Muscle of arm (tissue), 12 donors: ENCODE measurements around the gene VSIR. TPM values are rescaled to one million over a fixed set of nuclear protein-coding genes. Genes with fewer than 3 reads are reported as not detected.

Experiments
- DNase-seq: peaks from one replicate; pipeline ENCODE4 v3.0.0-alpha.2; 2013
- polyA plus RNA-seq, 12 donors: library from polyadenylated mRNA; unstranded; fragments of 120-200 nt; gene quantifications; one replicate each; pipeline ENCODE4 v1.2.1, GENCODE V29; 2013; ENCODE audit not compliant: insufficient read length in 12 of 12

The VSIR gene
- polyA plus RNA-seq, 12 donors = 26.2 to 57.2 (median 29.6) TPM; not detected in 1

DNA sequence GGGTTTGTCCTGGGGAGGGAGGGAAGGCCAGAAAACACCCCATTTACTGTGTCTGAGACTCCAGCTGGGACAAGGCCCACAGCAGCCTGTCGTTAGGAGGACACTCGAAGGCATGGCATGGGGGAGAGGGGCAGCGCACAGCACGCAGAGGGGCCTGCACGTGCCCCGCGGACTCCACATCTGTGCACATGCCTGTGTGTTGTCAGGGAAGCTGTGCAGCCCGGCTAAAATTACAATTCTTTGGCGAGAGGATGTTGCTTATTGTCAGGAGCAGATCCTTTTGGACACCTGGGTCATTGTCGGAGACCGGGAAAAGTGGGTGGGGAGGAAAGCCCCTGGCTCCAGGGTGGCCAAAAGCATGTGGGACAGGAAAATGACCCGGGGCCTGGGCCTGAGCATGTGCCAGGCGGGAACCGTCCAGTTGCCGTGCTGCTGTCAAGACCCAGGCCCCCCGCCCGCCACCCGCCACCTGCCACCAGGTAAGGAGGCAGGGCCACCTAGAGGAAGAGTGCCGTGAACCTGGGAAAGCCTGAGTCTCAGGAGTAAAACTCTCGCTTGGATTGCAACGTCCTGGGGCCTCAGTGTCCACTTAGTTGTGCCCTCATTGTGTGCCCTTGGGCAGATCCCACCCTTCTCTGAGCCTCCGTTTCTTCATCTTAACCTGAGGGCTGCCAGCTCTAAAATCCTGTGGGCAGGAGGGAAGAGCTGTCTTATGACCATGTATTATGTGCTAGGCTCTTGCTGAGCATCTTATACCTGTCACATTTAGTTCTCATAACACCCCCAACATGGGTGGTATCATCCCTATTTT, 7.2 kb downstream of the VSIR start:
- DNase-seq = no peak

DNA sequence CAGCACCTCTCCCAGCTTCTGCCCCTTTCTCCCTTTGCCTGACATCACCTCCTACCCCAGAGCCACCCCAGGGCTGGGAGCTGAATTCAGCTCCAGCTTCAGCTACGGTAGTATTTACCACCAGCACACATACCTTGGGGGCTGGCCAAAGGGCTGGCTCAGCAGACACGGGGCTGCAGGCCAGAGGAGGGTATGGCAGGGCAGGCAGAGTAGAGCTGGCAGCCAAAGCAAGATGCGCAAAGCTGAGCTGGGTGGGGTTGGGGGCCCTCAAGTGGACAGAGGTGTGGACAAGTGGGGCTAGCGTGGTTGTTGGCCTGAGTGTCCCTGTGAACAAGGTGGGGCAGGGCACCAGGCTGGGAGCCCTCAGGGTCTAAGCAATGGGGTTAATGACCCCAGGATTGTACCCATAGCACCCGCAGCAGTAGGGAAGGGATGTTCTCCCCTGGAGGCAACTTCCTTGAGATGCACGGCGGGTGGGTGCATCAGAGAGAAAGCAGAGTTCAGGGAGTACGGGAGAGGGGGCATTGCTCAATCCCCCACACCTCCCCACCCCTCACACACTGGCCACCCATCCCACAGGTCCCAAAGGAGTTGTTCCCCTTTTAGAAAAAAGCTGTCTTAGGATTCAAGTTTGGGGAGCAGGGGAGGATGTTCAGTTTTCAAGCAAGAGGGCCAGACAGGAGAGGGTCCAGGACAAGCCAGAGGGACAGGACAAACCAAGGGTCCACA, 8.0 kb downstream of the VSIR start:
- DNase-seq = no peak

DNA sequence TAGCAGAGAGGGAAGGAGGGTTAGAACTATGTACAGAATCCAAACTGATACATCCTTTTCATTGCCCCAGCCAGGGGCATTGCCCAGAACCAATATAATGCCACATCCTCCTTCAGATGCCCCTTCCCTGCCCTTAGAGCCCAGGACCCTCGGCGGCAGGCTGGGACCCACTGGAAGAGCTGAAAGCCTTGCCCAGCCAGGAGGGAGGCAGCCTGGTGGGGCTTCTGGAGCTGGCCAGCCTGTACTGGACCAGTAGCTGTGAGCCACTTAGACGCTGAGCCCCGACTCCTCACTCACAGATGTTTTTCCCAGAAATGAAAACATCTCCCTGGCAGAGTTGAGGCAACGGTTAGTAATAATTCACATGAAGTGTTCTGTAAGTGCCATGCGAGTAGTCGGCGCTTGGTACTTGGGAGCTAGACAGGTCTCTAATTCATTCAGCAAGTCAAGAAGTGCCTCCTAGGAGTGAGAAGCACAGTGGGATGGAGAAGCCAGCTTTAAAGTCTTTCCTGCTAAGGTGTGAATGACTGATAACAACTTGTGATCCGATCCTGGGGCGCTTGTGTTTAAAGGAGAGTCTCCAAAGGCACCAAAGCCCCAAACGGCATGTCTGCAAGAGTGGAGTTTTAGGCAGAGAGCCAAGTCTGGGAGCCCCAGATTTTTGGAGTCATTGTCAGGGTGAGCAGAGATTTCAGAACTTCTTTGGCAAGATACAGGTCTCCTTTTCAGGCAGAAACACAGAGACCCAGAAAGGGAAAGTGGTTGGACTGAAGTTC, 9.8 kb downstream of the VSIR start:
- no peak for DNase-seq

DNA sequence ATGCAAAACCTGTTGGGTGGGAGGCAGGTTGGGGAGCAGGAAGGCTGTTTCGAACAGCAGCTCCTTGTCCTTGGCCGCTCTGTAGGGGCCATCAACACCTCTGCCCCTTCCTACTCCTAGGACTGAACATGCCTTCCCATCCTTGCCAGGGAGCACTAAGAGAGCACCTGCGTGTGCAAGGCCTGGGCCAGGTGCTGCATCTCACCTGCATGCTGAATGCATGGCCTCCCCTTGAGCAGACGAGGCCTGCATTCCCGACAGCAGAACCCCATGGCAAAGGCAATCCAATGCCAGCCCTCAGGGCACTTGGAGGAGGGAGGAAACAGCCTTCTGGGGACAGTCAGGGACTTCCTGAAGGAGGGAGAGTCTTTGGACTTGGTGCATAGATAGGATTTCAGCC, 11.0 kb downstream of the VSIR start:
- no peak for DNase-seq

DNA sequence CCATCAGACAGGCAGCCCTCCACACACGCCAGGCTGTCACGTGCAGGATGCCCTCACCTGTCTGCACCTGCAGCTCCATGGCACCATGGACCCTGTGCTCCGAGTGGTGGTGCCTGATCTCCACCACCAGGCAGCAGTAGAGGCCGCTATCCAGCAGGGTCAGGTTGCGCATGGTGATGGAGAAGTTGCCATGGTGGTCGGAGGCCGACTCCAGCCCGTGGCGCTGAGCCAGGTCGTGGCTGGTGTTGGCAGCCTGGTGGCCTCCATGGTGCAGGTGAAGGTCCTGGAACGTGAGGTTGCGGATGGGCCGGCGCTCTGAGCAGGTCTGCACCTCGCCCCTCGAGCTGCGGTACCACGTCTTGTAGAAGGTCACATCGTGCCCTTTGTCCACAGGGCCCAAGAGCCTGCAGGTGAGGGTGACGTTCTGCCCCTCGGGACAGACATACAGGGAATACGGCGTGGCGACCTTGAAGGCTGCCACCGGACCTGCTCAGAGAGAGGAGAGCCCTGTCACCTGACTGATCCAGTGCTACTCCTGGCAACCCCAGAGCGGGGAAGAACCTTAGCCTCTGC, 11.7 kb downstream of the VSIR start:
- DNase-seq = no peak

DNA sequence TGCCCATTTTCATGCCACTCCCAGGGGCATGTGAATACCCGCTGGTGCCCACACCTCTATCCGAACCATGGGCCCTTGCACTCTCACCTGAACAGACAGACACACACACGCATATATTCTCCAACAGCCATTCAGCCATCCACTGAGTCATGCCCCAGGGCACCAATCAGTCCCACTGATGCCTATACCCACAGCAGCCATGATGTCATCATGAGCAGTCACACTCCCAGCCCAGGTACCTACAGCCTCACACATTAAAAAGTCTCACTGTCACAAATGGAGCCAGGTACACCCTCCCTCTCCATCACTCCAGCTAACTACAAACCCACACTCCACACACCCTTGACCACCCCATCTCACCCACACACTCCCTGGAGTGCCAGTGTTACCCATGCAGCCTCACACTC, 12.2 kb downstream of the VSIR start:
- no peak for DNase-seq

DNA sequence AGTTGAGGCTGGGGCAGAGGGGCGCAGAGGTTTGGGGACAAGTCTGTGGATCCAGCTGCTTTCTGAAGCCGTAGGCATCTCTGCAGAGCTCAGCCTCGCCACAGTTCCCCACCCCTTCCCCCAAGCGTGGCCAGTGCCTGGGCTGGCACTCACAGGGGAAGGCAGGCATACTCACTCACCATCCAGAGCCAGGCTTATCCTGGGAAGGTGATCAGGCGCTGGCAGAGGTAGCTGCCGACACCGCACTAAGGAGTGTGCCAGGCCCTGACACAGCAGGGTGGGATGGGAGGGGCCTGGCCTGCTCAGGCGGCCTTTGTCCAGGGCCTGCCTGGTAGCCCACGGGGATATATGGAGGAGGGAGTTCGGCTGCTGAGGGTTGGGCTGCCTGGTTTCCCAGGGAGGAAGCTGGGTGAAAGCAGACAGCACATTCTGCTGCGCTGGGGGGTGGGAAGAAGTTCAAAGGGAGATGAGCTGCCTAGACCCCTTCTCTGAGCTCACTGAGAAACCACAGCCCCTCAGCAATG, 15.9 kb downstream of the VSIR start:
- DNase-seq = no peak

DNA sequence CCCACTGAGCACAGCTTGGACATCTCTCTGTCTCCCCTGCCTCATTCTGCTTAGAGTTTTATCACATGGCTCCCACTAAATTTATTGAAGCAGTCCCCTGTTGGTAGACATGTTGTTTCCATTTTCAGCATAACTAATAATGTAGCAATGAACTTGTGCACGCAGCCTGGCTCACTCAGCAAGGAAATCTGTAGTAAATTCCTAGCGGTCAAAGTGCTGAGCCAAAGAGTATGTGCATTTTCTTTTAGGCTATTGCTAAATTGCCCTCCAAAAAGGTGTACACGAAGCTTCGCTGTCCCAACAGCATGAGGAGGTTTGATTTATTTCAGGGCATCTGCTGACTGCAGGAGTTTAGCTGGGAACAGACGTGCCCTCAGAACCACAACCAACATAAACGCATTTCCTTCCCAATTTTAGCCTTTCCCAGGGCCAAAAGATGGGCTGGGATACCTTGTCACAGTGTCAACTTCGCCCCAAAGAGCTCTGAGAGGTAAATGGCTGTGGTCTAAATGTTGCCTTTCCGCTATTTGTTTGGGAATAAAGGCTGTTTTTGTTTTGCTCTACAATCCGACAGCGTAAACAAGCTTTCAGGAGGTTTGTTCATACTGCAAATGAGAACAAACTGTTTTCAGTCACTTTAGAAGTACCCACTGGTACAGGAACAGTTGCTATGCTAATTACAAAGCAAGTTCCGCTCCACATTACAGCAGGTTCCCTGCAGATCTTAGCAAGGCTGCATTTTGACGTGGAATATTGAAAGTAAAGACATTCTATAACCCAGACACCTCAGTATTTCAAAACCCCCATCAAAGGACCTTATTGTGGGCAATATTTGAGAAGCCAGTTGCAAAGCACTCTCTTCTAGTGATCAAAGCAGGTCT, 16.8 kb downstream of the VSIR start:
- no peak for DNase-seq

DNA sequence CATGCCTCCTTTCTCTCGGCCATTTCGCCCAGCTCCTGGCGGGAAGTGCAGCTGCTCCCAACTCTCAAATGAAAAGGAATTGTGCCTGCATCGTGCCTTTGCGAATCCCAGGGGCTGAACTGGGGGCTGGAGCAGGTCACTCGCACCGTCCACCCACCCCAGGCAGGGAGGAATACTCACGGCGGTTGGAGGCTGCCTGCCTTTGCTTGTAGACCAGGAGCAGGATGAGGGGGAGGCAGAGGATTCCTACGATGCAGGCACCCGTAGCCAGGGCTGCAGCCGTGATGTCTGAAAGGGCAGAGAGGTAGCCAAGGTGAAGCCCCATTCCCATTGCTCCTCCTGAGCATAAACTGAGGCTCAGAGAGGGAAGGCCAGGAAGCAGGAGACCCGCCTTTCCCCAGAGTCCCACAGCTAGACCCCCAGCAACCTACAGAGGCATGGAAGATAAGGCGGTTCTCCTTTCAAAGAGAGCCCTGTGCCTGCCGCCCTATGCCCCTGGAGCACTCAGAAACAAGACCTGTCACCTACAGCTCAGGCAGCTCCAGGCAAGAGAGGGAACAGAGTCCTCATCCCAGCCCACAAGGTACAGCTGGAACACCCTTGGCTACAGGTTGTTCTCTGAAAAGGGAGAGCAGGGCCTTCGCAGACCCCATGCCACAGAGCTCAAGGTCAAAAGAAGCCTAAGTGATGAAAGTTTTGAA, 18.0 kb downstream of the VSIR start:
- DNase-seq = no peak

DNA sequence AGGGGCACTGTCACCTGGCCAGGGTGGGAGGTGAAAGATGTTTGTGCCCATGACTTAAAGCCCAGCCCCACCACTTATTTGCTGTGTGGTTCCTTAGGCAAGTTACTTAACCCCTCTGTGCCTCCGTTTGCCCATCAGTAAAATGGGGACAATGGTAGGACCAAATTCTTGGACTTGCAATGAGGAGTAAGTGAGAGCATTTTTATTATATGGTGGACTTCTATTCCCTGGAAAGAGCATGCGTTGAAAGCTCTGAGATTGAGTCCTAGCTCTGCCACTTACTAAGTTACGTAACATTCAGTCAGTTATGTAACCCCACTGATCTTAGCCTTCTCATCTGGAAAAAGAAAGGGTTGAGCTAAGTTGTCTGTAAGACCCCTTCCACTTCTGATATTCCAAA, 18.8 kb downstream of the VSIR start:
- no peak for DNase-seq

DNA sequence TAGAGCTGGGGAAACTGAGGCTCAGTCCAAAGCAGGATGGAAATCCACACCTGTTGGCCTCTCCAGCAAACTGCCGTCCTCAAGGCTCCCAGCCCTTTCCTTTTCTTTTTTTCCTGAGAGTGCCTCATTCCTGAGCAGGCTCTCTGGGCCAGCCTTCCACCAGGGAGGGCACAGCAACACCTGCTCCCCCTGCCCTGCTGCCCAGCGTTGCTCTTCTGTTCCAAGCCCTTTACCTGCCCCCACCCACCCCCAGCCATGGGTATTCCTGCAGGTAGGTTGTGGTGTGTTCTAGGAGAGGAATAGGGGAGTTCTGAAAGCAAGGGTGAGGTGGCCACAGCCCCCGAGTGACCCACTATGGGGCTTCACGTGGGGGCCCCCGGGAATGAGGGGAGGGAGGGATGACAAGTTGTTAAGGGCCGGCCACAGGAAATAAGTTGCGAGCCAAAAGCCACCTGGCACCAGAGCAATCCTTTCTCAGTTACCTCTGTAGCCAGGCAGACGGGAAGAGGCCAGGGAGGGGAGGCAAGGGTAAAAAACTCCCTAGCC, 19.3 kb downstream of the VSIR start:
- no peak for DNase-seq

DNA sequence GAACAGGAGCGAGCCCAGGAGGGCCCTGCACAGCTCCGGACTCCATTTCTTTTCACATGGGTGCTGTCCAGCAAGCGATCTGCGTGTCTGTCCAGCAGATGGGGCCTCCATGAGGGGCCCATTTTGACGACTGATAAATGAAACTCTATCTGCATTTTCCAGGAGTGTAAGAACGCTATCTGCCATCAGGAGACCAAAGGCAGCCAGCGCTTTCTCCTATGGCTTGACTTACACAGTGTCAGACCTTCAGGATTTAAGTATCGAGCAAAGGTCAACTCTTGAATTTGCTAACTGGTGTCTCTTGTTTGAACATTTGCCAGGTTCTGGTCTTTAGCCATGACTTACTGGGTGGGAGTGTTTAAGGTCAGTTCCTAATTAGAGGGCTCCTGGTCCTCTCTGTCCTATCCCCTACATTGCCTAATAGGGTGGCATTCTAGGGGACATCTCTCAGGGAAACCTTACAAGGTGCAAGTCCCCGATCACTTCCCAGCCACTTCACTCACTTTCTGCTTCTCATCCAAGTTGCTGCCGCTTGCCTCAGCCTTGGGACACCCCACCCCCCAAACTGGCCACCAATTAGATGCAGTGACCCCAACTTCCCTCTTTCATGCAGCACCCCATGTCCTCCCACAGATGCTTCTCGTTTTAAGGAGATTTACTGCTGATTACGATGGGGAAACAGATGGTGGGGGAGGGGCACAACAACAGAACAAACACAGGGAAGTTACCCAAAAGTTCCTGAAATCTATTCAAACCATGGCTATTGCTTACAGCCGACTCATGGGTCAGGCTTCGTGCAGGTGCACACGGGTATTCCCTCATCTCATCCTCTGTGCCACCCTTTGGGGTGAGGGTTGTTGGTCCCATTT, 20.0 kb downstream of the VSIR start:
- no peak for DNase-seq

DNA sequence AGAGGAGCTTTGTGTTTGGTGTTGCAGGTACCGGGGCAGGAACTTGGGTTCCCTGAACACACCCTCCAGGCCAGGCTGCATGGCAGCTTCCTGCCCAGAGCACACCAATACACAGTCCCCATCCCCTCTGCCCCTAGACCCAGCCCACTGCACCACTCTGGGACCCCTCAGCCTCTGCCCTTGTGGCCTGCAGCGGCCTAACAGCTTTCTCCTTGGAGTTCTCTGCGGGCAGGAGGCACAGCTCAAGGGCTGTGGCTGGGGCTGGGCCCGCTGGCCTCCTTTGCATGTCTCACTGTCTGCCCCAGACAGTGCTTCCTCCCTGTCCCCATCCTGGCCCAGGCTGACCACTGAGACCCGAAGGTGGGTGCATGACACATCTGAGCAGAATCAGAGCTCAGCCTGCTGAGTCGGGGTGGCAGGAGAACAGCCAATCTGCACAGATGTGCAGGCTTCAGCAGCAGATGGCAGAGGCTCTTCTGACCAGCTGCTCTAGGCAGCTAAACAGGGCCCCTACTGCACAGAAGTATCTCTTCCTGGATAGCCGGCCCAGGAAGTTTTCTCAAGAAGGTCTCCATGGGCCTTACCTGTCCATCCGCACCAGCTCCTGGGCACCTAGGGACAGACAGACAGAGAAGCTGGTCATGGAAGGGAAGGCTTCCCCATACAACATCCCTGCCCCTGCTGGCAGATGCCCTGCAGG, 20.8 kb downstream of the VSIR start:
- no peak for DNase-seq

DNA sequence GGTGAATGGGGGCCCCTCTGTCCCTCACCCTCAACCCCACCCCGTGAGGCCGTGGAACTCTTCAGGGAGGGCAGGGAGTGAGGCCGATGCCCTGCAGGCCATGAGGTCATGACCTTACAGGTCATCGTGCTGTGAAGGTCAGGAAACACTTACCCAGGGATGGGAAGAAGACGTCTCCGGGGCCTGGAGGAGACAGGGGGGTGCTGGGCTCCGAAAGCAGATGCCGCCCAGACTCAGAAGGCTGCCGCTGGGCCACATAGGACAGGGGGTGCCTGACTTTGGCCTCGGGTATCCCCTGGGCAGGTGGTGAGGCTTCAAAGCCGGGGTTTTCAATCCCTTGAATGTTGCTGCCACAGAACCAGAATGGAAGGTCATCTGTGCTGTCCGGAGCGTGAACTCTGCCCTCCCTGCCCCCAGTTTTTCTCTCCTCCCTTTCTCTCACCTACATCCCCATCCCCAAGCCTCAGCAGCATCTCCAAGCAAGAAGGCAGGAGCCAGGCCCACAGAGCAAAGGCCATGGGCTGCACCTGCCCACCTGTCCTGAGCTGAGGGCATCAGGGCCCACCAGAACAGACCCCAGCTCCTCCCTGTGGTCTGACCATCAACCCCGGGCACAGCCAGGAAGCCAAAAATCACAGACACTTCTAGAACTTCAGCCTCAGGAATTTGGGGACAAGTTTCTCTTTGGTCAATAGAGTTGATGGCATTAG, 21.6 kb downstream of the VSIR start:
- no peak for DNase-seq

DNA sequence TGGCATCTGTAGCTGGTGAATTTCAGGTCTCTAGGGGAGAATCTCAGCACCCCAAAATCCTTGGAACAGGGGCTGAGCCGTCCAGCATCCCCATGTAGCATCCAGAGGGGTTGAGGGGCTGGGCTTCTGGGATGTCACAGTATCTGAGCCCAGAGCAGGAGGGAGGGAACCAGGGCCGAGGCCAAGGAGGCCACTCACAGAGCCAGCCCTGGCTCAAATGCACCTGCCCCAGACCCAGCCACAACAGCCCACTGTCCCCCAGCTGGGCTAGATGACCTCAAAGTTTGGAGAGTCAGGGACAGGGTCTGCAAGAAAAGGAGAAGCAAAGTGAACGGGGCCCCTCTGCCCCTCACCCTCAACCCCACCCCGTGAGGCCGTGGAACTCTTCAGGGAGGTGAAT, 22.3 kb downstream of the VSIR start:
- no peak for DNase-seq

DNA sequence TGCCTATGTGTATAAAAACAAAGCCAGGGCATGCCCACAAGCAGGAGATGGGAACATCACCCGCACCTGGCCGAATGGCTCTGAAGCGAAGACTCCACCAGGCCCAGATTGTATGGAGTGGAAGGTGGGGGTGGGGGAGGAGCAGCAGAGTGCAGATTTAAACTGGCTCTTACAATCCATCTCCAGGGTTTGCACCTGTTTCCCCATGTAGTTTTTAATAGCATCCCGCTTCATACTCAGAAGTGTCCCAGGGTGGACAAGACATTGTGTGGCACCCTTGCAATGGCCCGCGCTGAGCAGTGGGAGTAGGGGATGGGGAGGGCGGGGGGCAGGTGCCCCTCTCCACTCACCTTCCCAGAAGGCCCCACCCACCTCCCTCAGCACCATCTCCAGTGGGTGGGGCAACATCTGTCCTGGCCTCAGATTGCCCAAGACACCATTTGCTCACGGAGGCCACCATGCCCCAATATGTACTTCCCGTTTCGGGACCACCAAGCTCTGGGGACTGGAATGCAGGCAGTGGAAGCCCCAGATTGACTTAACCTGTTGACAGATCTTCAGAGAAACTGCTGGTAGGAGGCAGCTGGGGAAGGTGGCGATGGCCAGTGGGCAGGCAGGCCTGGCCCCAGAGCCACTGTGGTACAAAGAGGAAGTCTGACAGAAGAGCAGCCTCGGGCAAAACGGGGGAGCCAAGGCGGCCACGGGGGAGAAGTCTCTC, 23.0 kb downstream of the VSIR start:
- no peak for DNase-seq

DNA sequence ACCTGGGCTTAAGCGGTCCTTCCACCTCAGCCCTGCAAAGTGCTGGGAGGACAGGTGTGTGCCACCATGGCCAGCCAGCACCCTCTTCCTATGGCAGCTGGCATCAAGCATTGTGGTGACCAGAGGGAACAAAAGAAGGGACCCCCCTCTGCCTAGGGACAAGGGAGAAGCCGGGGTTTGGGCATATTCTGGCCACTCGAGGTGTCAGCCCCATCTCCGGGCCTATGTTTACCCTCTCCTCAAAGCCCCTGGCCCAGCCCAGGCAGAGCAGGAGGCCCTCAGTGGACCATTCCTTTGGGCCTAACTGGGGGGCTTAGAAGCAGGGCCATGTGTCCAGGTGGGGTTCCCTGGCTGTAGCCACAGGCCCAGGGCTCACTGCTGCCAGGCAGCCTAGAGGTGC, 23.9 kb downstream of the VSIR start:
- no peak for DNase-seq
